ENCODE measurements around the gene SH3TC2. TPM values are rescaled to one million over a fixed set of nuclear protein-coding genes. Genes with fewer than 3 reads are reported as not detected.

SH3TC2 gene
- total and polyA plus RNA-seq, 10 of the 15 experiments (the other 5 are each of a cell fraction or from before 2014, with no cell fraction given), result not detected

DNA sequence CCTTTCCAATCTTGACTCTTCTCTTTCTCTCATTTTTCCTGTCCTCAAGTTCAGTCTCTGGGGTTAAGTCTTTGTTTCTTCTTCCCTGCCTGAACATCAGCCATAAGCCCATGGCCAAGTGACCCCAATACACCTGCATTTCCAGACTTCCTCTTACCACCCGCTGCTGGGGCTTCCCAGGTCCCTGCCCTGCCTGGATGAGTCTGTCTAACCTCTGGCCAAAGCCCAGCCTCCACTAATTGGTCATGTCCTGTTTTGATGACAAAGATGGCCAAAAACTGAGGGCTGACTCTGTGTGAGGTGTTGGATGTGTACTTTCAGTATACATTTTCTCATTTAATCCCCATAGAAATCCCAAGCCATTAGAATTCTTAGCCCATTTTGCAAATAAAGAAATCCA lies 47.3 kb downstream of the SH3TC2 start:
- ChIA-PET RAD21 (ENCODE audit: unreplicated experiment) (no interaction called here), CTCF (interaction anchor here (1.4 kb wide), 1 partner anchor 21 kb away, joined by 3 read pairs; no protein-coding TSS in a partner anchor), POLR2A (no interaction called here), SMC1A (ENCODE audit: uncharacterized antibody, unreplicated experiment) (no interaction called here)
- Histone ChIP-seq H3K4me2 (ENCODE audit: control insufficient read depth, insufficient read depth) (no peak overlapping the region), H3K27me3 (replicated peaks in 1 of 2; ENCODE audit: control insufficient read depth in 2 of 2, insufficient read depth in 2 of 2, low read length in 1 of 2) (no peaks in the 10 kb centered on the region; a peak in 1 of 4 replicates), H3K79me2 (ENCODE audit: control insufficient read depth, insufficient read depth, low read length) (no peaks in the 10 kb centered on the region), H3K4me3 (no peak overlapping the region), H3K36me3 (ENCODE audit: control insufficient read depth in 2 of 2, insufficient read depth in 2 of 2, low read length in 1 of 2) (no peaks in the 10 kb centered on the region), H3K9me3 (replicated peaks; ENCODE audit: control insufficient read depth, insufficient read depth, low read length) (no peaks in the 10 kb centered on the region), H2AFZ (ENCODE audit: control insufficient read depth, low read depth, low read length) (no peak overlapping the region), H4K20me1 (ENCODE audit: control insufficient read depth, insufficient read depth) (no peaks in the 10 kb centered on the region), H3K27ac (ENCODE audit: control insufficient read depth, insufficient read depth) (no peak overlapping the region), H3K9ac (ENCODE audit: control insufficient read depth, insufficient read depth, low read length) (no peak overlapping the region), H3K4me1 (ENCODE audit: control insufficient read depth, insufficient read depth, low read length) (no peaks in the 10 kb centered on the region)
- WGBS (ENCODE audit: insufficient coverage, insufficient replicate concordance, low lambda C conversion rate, missing lambda C conversion rate), result 23% methylated on average over 1 of the region's 1 CpG
- no TSS peak for BruUV-seq (replicated peaks)
- intact Hi-C loops (cut with micrococcal nuclease; ENCODE audit: unreplicated experiment), result no loop called here
- no peak for DNase-seq (ENCODE audit: low read depth, low spot score)
- no peak for ATAC-seq
- TF ChIP-seq SIX5 (IDR thresholded peaks at IDR 0.05; ENCODE audit: low read depth, low read length, severe bottlenecking) (no peak), POLR2A (IDR thresholded peaks at IDR 0.05; ENCODE audit: low read depth, low read length) (no peak), GABPA (IDR thresholded peaks at IDR 0.05; ENCODE audit: low read depth) (no peak), SUPT20H (IDR thresholded peaks at IDR 0.05; ENCODE audit: borderline replicate concordance, control insufficient read depth, low read depth, low read length) (no peak), ETV6 (conservative IDR thresholded peaks at IDR 0.05 in 1 of 2, IDR thresholded peaks at IDR 0.05 in 1 of 2; ENCODE audit: borderline replicate concordance in 1 of 2, low read depth in 1 of 2) (no peak), NRF1 (conservative IDR thresholded peaks at IDR 0.05; ENCODE audit: low read depth, low read length) (no peak), ASH2L (IDR thresholded peaks at IDR 0.05; ENCODE audit: borderline replicate concordance, low read depth) (no peak), SMAD5 (IDR thresholded peaks at IDR 0.05; ENCODE audit: low read depth) (no peak), ZBED1 (IDR thresholded peaks at IDR 0.05; ENCODE audit: borderline replicate concordance) (no peak), FOXK2 (IDR thresholded peaks at IDR 0.05) (no peak), NR2C2 (IDR thresholded peaks at IDR 0.05; ENCODE audit: borderline replicate concordance, control insufficient read depth, insufficient read length, low read depth) (no peak)
- TF ChIP-seq, protein P1, sequence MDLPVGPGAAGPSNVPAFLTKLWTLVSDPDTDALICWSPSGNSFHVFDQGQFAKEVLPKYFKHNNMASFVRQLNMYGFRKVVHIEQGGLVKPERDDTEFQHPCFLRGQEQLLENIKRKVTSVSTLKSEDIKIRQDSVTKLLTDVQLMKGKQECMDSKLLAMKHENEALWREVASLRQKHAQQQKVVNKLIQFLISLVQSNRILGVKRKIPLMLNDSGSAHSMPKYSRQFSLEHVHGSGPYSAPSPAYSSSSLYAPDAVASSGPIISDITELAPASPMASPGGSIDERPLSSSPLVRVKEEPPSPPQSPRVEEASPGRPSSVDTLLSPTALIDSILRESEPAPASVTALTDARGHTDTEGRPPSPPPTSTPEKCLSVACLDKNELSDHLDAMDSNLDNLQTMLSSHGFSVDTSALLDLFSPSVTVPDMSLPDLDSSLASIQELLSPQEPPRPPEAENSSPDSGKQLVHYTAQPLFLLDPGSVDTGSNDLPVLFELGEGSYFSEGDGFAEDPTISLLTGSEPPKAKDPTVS (IDR thresholded peaks at IDR 0.05; ENCODE audit: low read depth, low read length), result no peak
- TF ChIP-seq, protein P2, sequence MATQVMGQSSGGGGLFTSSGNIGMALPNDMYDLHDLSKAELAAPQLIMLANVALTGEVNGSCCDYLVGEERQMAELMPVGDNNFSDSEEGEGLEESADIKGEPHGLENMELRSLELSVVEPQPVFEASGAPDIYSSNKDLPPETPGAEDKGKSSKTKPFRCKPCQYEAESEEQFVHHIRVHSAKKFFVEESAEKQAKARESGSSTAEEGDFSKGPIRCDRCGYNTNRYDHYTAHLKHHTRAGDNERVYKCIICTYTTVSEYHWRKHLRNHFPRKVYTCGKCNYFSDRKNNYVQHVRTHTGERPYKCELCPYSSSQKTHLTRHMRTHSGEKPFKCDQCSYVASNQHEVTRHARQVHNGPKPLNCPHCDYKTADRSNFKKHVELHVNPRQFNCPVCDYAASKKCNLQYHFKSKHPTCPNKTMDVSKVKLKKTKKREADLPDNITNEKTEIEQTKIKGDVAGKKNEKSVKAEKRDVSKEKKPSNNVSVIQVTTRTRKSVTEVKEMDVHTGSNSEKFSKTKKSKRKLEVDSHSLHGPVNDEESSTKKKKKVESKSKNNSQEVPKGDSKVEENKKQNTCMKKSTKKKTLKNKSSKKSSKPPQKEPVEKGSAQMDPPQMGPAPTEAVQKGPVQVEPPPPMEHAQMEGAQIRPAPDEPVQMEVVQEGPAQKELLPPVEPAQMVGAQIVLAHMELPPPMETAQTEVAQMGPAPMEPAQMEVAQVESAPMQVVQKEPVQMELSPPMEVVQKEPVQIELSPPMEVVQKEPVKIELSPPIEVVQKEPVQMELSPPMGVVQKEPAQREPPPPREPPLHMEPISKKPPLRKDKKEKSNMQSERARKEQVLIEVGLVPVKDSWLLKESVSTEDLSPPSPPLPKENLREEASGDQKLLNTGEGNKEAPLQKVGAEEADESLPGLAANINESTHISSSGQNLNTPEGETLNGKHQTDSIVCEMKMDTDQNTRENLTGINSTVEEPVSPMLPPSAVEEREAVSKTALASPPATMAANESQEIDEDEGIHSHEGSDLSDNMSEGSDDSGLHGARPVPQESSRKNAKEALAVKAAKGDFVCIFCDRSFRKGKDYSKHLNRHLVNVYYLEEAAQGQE (IDR thresholded peaks at IDR 0.05; ENCODE audit: low read depth, low read length), result no peak
- TF ChIP-seq, protein P3, sequence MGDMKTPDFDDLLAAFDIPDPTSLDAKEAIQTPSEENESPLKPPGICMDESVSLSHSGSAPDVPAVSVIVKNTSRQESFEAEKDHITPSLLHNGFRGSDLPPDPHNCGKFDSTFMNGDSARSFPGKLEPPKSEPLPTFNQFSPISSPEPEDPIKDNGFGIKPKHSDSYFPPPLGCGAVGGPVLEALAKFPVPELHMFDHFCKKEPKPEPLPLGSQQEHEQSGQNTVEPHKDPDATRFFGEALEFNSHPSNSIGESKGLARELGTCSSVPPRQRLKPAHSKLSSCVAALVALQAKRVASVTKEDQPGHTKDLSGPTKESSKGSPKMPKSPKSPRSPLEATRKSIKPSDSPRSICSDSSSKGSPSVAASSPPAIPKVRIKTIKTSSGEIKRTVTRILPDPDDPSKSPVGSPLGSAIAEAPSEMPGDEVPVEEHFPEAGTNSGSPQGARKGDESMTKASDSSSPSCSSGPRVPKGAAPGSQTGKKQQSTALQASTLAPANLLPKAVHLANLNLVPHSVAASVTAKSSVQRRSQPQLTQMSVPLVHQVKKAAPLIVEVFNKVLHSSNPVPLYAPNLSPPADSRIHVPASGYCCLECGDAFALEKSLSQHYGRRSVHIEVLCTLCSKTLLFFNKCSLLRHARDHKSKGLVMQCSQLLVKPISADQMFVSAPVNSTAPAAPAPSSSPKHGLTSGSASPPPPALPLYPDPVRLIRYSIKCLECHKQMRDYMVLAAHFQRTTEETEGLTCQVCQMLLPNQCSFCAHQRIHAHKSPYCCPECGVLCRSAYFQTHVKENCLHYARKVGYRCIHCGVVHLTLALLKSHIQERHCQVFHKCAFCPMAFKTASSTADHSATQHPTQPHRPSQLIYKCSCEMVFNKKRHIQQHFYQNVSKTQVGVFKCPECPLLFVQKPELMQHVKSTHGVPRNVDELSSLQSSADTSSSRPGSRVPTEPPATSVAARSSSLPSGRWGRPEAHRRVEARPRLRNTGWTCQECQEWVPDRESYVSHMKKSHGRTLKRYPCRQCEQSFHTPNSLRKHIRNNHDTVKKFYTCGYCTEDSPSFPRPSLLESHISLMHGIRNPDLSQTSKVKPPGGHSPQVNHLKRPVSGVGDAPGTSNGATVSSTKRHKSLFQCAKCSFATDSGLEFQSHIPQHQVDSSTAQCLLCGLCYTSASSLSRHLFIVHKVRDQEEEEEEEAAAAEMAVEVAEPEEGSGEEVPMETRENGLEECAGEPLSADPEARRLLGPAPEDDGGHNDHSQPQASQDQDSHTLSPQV (IDR thresholded peaks at IDR 0.05), result no peak
- in situ Hi-C loops (cut with MboI), result no loop called here
- no peak for FAIRE-seq

Measured in GM12878 (cell line).